Measurements from ENCODE around the gene CHSY3. TPM values are rescaled to one million over a fixed set of nuclear protein-coding genes. Genes with fewer than 3 reads are reported as not detected.

The CHSY3 gene
- total RNA-seq, 4 donors from 2014 or later: 3.1 to 6.9 (median 4.1) TPM

DNA sequence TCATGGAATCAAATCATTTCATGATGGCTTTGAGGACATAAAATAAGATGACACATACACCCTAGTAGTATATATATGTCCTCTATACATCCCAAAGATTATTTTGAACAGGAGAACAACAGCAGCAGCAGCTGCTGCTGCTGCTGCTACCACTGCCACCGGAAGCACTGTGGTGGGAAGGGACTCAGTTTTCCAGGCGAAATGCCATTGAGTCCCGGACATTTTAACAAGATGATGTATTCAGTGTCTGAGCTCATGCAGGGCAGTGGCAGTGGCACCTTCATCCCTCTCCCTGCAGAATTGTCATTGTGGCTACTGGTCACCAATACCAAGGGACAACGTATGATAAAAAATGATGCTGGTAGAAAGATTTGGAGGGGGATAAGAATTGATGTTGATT is 151.3 kb downstream of the CHSY3 start:
- no peak for ATAC-seq (ENCODE audit: low FRiP score)
- no peak for DNase-seq (ENCODE audit: low spot score)
- TF ChIP-seq CTCF (IDR thresholded peaks at IDR 0.05): no peak

GRCh38 chr5:130061746-130062145 is 157.5 kb downstream of the CHSY3 start:
- ATAC-seq (ENCODE audit: low FRiP score): no peak
- DNase-seq (ENCODE audit: low spot score): no peak
- TF ChIP-seq CTCF (IDR thresholded peaks at IDR 0.05): no peak

DNA sequence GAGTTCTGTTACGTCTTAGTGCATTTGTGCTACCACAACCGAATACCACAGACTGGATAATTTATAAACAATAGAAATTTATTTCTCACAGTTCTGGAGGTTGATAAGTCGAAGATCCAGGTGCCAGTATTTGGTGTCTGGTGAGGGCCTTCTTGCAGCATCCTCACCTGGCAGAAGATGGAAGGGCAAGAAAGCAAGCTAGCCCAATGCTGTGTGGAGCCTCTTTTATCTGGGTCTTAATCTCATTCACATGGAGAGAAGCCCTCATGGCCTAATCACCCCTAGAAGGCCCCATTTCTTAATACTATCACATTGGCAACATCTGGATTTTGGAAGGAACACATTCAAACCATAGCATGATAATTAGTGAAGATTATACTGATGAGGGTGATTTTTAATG is 159.3 kb downstream of the CHSY3 start:
- no peak for TF ChIP-seq CTCF (IDR thresholded peaks at IDR 0.05)
- DNase-seq (ENCODE audit: low spot score) (no peak), ATAC-seq (ENCODE audit: low FRiP score) (no peak)

DNA sequence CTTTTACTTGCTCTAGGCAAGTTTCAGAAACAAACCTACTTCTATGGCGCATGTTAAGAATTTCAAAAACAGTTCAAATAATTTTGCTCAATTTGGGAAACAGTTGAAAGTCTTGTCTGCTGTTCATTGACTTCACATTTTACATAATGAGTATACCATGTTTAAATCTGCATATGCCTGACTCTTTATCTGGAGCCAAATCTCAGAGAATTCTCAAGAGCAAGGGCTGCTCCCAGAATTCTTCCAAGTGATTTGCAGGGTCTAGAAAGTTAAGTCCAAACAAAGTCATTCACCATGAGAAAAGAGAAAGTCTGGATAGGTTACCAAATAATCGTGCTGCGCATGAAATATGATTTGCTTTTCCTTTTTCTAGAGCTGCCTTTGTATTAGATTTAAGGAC is 160.2 kb downstream of the CHSY3 start:
- no peak for TF ChIP-seq CTCF (IDR thresholded peaks at IDR 0.05)
- no peak for DNase-seq (ENCODE audit: low spot score)
- no peak for ATAC-seq (ENCODE audit: low FRiP score)

GRCh38 chr5:130065617-130066016 is 161.4 kb downstream of the CHSY3 start:
- no peak for DNase-seq (ENCODE audit: low spot score)
- ATAC-seq (ENCODE audit: low FRiP score): no peak
- TF ChIP-seq CTCF (IDR thresholded peaks at IDR 0.05): no peak

GRCh38 chr5:130066644-130067043 is 162.4 kb downstream of the CHSY3 start:
- DNase-seq (ENCODE audit: low spot score) (no peak), ATAC-seq (ENCODE audit: low FRiP score) (no peak)
- no peak for TF ChIP-seq CTCF (IDR thresholded peaks at IDR 0.05)

GRCh38 chr5:130067364-130067763 is 163.1 kb downstream of the CHSY3 start:
- ATAC-seq (ENCODE audit: low FRiP score) (no peak), DNase-seq (ENCODE audit: low spot score) (no peak)
- TF ChIP-seq CTCF (IDR thresholded peaks at IDR 0.05): no peak

Measured in omental fat pad (tissue), 4 donors.